Mammary epithelial cell (primary cell): Measurements from ENCODE around the gene LTN1.

Experiments
- CTCF ChIP-seq, 2 donors: IDR thresholded peaks in 1 of 2; conservative IDR thresholded peaks in 1 of 2; 2 replicates each; pipeline ENCODE4 v1.5.1; 2011 to 2012; ENCODE audit warnings: inconsistent platforms in 2 of 2, low read length in 2 of 2, mild to moderate bottlenecking in 2 of 2, control low read depth in 1 of 2, low read depth in 1 of 2; ENCODE audit not compliant: insufficient read depth in 1 of 2; ENCODE audit errors: extremely low read depth in 1 of 2
- EZH2 ChIP-seq: IDR thresholded peaks from 2 replicates; pipeline ENCODE4 v1.6.1; 2012; ENCODE audit warnings: low read length, inconsistent platforms, borderline replicate concordance

DNA sequence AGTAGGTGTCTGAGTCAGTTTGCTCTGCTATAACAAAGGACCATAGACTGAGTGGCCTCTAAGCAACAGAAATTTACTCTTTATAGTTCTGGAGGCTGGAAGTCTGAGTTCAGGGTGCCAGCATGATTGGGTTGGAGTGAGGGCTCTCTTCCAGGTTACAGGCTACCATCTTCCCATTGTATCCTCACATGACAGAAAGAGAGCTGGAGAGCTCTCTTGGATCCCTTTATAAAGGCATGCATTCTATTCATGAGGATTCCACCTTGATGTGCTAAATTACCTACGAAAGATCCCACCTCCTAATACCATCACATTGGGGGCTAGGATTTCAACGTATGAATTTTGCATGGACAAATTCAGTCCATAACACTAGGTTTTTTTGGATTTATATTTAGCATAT lies 79.6 kb downstream of the LTN1 start:
- TF ChIP-seq CTCF (conservative IDR thresholded peaks at IDR 0.05 in 1 of 2, IDR thresholded peaks at IDR 0.05 in 1 of 2; ENCODE audit: extremely low read depth in 1 of 2, insufficient read depth in 1 of 2, low read depth in 1 of 2, low read length in 2 of 2) (no peak), EZH2 (no peak)
